Caco-2 (cell line): Measurements from ENCODE around the gene TARBP1. TPM values are rescaled to one million over a fixed set of nuclear protein-coding genes. Genes with fewer than 3 reads are reported as not detected.

Experiments used
- BruUV-seq: library from RNA; stranded (reverse); fragments of 400-500 nt; replicated peaks from 2 replicates; lab custom pipeline; 2021; lab: Mats Ljungman, UMichigan
- CTCF ChIA-PET: fragments of 300-600 bp; sonication (Branson Sonifier 250); formaldehyde crosslinking; loops from one replicate; lab custom pipeline; 2022; ENCODE audit warnings: antibody characterized with exemption; lab: Charles Lee
- POLR2A ChIA-PET: fragments of 300-600 bp; sonication (Branson Sonifier 250); formaldehyde crosslinking; loops from one replicate; lab custom pipeline; 2022; ENCODE audit warnings: antibody characterized with exemption; lab: Charles Lee
- DNase-seq, 2 experiments: peaks; one replicate each; pipeline versions ENCODE4 v3.0.0 to v3.0.0-alpha.2; 2020 to 2022
- H3K27me3 ChIP-seq: replicated peaks from 2 replicates; pipeline ENCODE4 v1.6.0; 2011; ENCODE audit warnings: low read length; ENCODE audit not compliant: control insufficient read depth, insufficient read depth
- H3K36me3 ChIP-seq: 2 replicates; pipeline ENCODE4 v1.5.1; 2011; ENCODE audit warnings: low read length; ENCODE audit not compliant: control insufficient read depth, insufficient read depth
- H3K4me1 ChIP-seq: fragments of 250-450 bp; sonication (Bioruptor Pico); 2 replicates; pipeline ENCODE4 v1.5.1; 2020; ENCODE audit warnings: mild to moderate bottlenecking
- H3K4me3 ChIP-seq: 2 replicates; pipeline ENCODE4 v1.5.1; 2011; ENCODE audit warnings: low read depth, mild to moderate bottlenecking, control low read depth, low read length
- H3K9me3 ChIP-seq: fragments of 250-450 bp; sonication (Bioruptor Pico); 2 replicates; pipeline ENCODE4 v1.5.1; 2020; ENCODE audit warnings: mild to moderate bottlenecking, moderate library complexity
- H3K27ac Mint-ChIP-seq: one replicate; pipeline ENCODE4 v1.8.0; 2022; ENCODE audit warnings: mixed read lengths; ENCODE audit not compliant: unreplicated experiment
- H3K27me3 Mint-ChIP-seq: one replicate; pipeline ENCODE4 v1.8.0; 2022; ENCODE audit warnings: mixed read lengths; ENCODE audit not compliant: insufficient read depth, unreplicated experiment
- H3K36me3 Mint-ChIP-seq: one replicate; pipeline ENCODE4 v1.8.0; 2022; ENCODE audit warnings: mild to moderate bottlenecking, mixed read lengths; ENCODE audit not compliant: insufficient read depth, unreplicated experiment
- H3K4me1 Mint-ChIP-seq: one replicate; pipeline ENCODE4 v1.8.0; 2022; ENCODE audit warnings: low read depth, mixed read lengths; ENCODE audit not compliant: unreplicated experiment
- H3K4me3 Mint-ChIP-seq: one replicate; pipeline ENCODE4 v1.8.0; 2022; ENCODE audit warnings: mild to moderate bottlenecking, moderate library complexity, mixed read lengths; ENCODE audit not compliant: unreplicated experiment
- H3K9me3 Mint-ChIP-seq: one replicate; pipeline ENCODE4 v1.8.0; 2022; ENCODE audit warnings: mixed read lengths; ENCODE audit not compliant: unreplicated experiment
- CTCF ChIP-seq, 2 experiments: fragments of 200-600 bp in 1 of 2; IDR thresholded peaks; 1 replicate in 1 of 2; 2 replicates in 1 of 2; pipeline versions ENCODE4 v1.5.1 to v1.8.0; 2011 to 2022; ENCODE audit warnings: antibody characterized with exemption in 1 of 2, control low read depth in 1 of 2, inconsistent platforms in 1 of 2, low read depth in 1 of 2, low read length in 1 of 2, mild to moderate bottlenecking in 1 of 2, moderate library complexity in 1 of 2; ENCODE audit not compliant: insufficient read depth in 1 of 2, severe bottlenecking in 1 of 2, unreplicated experiment in 1 of 2
- intact Hi-C: fragments of 100-400 bp; cut with micrococcal nuclease; formaldehyde crosslinking; loops from one replicate; pipeline ENCODE4 v1.10.0; 2022; ENCODE audit not compliant: unreplicated experiment
- total RNA-seq: library from RNA; stranded (reverse); gene quantifications from 2 replicates; pipeline ENCODE4 v1.2.3, GENCODE V29; 2022

Gene TARBP1
- total RNA-seq, 1 experiment from 2014 or later, result 37.0 TPM

GRCh38 chr1:234474375-234474774 is 4.6 kb downstream of the TARBP1 start:
- H3K27me3 ChIP-seq, result no peaks in the 10 kb centered on the region
- Mint-ChIP-seq H3K27ac (no peak overlapping the region), H3K4me1 (peaks cover 8% of the 10 kb centered on the region), H3K27me3 (no peaks in the 10 kb centered on the region), H3K4me3 (no peak overlapping the region), H3K36me3 (peaks cover 19% of the 10 kb centered on the region), H3K9me3 (no peaks in the 10 kb centered on the region)
- DNase-seq, result no peak
- intact Hi-C loops, result no loop called here
- no TSS peak for BruUV-seq
- H3K4me3 ChIP-seq, result no peak overlapping the region
- H3K36me3 ChIP-seq, result no peaks in the 10 kb centered on the region
- ChIA-PET CTCF (no interaction called here), POLR2A (no interaction called here)
- H3K4me1 ChIP-seq, result no peaks in the 10 kb centered on the region
- no peak for TF ChIP-seq CTCF (IDR thresholded peaks at IDR 0.05; ENCODE audit: insufficient read depth in 1 of 2, low read depth in 1 of 2, low read length in 1 of 2, severe bottlenecking in 1 of 2, unreplicated experiment in 1 of 2)
- H3K9me3 ChIP-seq, result no peaks in the 10 kb centered on the region

- TF ChIP-seq CTCF (IDR thresholded peaks at IDR 0.05; ENCODE audit: insufficient read depth in 1 of 2, low read depth in 1 of 2, low read length in 1 of 2, severe bottlenecking in 1 of 2, unreplicated experiment in 1 of 2), result no peak
- Mint-ChIP-seq H3K27me3 (no peaks in the 10 kb centered on the region), H3K27ac (no peak overlapping the region), H3K36me3 (peaks cover 14% of the 10 kb centered on the region), H3K4me1 (peaks cover 8% of the 10 kb centered on the region), H3K9me3 (no peaks in the 10 kb centered on the region), H3K4me3 (no peak overlapping the region)
- no peaks in the 10 kb centered on the region for H3K9me3 ChIP-seq
- no peaks in the 10 kb centered on the region for H3K4me1 ChIP-seq
- no TSS peak for BruUV-seq
- no peaks in the 10 kb centered on the region for H3K36me3 ChIP-seq
- ChIA-PET POLR2A (no interaction called here), CTCF (no interaction called here)
- no peaks in the 10 kb centered on the region for H3K27me3 ChIP-seq
- H3K4me3 ChIP-seq, result no peak overlapping the region
- DNase-seq, result no peak
- intact Hi-C loops, result no loop called here
Observed at GRCh38 chr1:234473118-234473517, 5.9 kb downstream of the TARBP1 start.

GRCh38 chr1:234469376-234469775 is 9.6 kb downstream of the TARBP1 start:
- H3K36me3 Mint-ChIP-seq, result peaks cover 37% of the 10 kb centered on the region
- TF ChIP-seq CTCF (IDR thresholded peaks at IDR 0.05; ENCODE audit: insufficient read depth in 1 of 2, low read depth in 1 of 2, low read length in 1 of 2, severe bottlenecking in 1 of 2, unreplicated experiment in 1 of 2), result no peak
- no peaks in the 10 kb centered on the region; the same call in 1 of the 2 replicates for H3K36me3 ChIP-seq
- no TSS peak for BruUV-seq
- H3K4me3 ChIP-seq, result no peak overlapping the region
- H3K27ac Mint-ChIP-seq, result no peak overlapping the region
- CTCF ChIA-PET, result no interaction called here
- H3K9me3 Mint-ChIP-seq, result no peaks in the 10 kb centered on the region
- POLR2A ChIA-PET, result no interaction called here
- H3K27me3 ChIP-seq, result no peaks in the 10 kb centered on the region
- no peaks in the 10 kb centered on the region for H3K4me1 Mint-ChIP-seq
- DNase-seq, result no peak
- intact Hi-C loops, result no loop called here
- no peaks in the 10 kb centered on the region for H3K4me1 ChIP-seq
- no peaks in the 10 kb centered on the region for H3K27me3 Mint-ChIP-seq
- no peaks in the 10 kb centered on the region for H3K9me3 ChIP-seq
- no peak overlapping the region for H3K4me3 Mint-ChIP-seq
